GM21423 (cell line): ENCODE results near the gene SERINC5.
"Not testable (repeated sequence)": the region's sequence is repeated elsewhere in the genome, so short reads cannot be mapped to it uniquely, and the experiment has no call there.

ENCODE experiments used
- ATAC-seq: cut with Tn5 transposase; IDR thresholded peaks from one replicate; pipeline ENCODE4 v1.9.1; 2021; ENCODE audit warnings: mild to moderate bottlenecking, moderate library complexity; ENCODE audit not compliant: unreplicated experiment

The SERINC5 gene

GRCh38 chr5:80111376-80111990 is 144.4 kb downstream of the SERINC5 start:
- not testable (repeated sequence) for ATAC-seq

DNA sequence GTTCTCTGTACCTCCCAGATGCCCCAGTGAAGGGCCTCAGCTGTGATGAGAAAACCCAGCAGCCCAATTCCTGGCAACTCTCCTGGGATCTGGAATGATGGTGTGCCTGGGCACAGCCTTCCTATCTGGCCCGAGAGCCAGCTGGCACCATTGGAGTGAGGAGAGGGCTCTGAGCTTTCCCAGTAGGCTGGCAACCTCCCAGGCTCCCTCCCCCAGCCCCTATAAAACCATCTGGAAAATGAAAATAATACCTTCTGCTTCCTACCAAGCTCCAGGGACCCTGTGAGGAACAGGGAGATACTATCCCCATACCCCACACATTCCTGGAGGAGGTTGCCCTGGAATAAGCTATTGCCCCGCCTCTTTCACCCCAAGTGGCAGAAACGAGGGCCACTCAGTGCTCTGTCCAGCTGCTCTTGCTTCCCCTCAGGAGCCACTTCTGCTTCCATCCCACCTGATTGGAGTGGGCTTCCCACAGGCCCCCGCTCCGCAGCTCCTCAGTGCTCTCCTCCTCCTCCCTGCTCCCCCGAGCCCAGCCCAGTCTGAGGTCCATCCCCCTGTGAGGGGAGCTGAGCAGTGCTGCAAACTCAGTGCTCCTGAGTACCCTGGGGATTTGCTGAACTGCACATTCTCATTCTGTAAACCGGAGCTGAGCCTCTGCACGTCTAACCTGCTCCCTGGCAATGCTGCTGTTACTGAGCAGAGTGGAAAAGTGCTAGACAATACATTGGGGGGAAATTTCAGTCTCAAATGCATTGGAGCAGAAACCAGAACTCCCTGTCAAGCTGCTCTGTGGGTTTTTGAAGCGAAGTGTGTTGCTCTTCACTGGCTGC is 146.0 kb downstream of the SERINC5 start:
- ATAC-seq, result peak; percentile 82

GRCh38 chr5:80106916-80107315 is 148.9 kb downstream of the SERINC5 start:
- ATAC-seq, result no peak

DNA sequence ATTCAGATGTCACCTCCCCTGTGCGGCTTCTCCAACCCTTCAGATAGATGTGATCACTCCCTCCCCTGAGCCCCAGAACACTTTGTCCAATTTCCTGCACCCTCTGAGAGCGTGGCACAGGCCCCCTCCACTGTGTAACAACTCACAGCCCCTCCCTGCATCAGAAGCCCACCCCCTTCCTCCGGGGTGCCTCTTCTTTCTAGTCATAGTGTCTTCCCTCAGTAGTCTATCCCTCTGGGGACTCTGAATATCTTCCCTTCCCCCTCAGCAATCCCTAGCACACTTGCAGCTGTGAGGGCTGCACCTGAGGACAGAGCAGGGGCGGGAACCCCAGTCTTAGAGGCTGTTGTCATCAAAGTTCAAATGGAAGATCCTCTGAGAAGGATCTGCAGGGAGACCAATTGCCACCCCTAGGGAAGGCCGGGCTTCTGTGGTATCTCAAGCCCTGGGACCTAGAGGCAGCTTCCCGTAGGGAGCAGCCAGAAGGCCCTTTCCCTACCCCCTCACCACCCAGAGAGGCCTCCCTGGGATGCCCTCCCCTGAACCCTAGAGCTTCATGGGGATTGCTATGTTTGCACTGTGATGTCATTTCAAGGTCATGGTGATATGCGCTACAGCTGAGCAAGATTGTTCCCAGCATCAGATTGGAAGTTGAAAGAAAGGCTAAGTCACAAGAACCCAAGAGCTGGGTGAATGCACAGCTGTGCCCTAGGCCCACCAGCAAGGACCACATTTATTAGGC is 150.0 kb downstream of the SERINC5 start:
- ATAC-seq, result no peak

DNA sequence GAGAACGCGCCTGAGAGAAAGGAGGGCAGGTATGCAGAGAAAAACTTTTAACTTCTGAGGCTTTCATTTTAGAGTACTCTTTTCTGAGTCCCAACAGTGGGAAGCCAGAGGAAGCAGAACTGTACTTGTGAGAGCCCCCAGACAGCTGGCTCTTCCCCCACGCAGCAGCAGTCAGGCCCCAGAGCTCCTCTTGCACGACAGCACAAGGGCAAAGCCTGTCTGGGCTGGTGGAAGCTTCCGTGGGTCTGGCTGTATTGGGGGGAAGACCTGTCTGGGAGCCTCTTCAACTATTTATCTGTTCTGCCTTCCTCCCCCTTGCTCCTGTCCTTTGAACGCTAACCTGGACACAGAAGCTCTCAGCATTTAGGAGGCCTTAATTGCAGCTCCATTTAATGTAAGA is 152.5 kb downstream of the SERINC5 start:
- ATAC-seq, result no peak

- ATAC-seq, result peak; percentile 87
These were observed 153.9 kb downstream of the SERINC5 start for GRCh38 chr5:80101993-80102392.

- ATAC-seq, result no peak
These were observed 158.4 kb downstream of the SERINC5 start for GRCh38 chr5:80097451-80097850.

DNA sequence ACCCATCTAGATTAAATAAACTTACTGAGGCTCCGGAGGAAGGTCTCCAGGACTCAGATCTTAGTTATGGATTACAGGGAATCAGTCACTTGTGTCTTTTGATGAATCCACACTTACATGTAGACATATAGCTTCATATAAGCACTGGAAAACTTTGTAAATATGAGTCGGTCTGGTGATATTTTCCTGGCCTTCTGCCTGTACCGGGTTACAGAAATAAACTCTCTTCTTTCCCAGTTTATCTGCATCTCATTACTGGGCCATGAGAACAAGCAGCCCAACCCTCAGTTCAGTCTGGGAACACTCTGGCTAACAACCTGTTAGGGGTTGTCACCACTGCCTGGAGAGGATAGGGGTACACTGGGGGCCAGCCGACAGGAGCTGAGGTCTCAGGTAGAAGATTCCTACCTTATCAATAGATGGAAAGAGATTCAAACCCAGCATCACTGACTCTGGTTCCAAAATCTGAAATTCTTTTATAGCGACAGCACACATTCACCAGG is 161.6 kb downstream of the SERINC5 start:
- ATAC-seq, result no peak

GRCh38 chr5:80093796-80094195 is 162.1 kb downstream of the SERINC5 start:
- ATAC-seq, result no peak

GRCh38 chr5:80092486-80093107 is 163.3 kb downstream of the SERINC5 start:
- no peak for ATAC-seq

DNA sequence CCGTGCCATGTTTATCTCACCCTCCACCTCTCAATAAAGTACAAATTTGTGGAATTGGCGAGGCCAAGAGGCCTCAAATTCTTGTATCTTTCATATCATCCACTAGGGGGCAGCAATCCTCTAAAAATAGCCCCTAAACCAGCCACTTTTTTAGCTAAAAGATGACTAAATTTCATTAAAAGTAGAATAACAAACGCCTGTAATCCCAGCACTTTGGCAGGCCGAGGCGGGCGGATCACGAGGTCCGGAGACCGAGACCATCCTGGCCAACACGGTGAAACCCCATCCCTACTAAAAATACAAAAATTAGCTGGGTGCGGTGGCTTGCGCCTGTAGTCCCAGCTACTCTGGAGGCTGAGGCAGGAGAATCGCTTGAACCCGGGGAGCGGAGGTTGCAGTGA is 164.1 kb downstream of the SERINC5 start:
- ATAC-seq, result not testable (repeated sequence)

GRCh38 chr5:80090884-80091166 is 165.0 kb downstream of the SERINC5 start:
- no peak for ATAC-seq

DNA sequence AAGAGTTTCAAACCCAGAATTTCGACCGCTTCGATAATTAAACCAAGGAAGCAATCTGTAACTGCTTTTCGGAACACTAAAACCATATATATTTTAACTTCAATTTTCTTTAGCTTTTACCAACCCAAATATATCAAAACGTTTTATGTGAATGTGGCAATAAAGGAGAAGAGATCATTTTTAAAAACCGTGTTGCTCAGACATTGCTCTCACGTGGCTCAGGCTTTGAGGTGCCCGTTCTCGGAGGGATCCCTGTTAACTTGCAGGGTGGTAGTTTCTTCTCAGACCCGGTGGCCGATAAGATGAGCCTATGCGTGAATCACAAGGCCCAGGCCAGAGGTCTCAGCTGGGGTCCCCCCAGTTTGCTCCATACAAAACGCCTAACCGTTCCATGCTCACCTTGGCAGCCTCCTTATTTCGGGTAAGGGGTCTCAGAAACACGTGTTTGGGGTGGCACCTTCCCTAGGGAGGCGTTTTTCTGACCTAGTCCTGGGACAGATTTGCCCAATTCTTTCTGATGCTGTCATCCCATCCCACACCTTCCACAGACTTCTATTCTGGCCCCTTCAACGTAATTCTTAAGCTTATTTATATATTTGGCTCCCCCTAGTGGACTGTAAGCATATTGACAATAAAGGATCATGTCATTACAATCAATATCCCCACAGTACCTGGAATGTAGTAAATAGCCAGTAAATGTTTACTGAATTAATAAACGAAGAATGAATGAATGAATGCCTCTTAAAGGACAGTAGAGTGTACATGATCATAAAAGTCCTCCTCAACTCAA is 172.6 kb downstream of the SERINC5 start:
- ATAC-seq, result peak; percentile 52

DNA sequence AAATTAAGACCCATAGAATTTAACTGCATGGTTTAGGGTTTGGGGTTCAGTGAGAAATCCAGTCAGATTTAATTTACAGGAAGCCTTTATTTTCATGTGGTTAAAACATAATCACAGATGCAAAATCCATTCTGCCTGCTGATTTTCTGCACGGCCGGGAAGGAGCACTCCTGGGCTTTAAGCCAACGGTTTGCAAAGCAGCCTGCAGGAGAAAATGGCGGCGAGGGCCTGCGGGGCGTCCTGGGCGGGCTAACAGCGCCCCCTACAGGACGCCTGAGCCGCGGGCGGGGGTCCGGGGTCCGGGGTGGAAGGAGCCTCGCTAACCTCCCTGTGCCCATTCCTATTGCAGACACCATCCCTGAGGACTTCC is 173.1 kb downstream of the SERINC5 start:
- no peak for ATAC-seq

- no peak for ATAC-seq
These were observed 173.6 kb downstream of the SERINC5 start for GRCh38 chr5:80082281-80082680.

DNA sequence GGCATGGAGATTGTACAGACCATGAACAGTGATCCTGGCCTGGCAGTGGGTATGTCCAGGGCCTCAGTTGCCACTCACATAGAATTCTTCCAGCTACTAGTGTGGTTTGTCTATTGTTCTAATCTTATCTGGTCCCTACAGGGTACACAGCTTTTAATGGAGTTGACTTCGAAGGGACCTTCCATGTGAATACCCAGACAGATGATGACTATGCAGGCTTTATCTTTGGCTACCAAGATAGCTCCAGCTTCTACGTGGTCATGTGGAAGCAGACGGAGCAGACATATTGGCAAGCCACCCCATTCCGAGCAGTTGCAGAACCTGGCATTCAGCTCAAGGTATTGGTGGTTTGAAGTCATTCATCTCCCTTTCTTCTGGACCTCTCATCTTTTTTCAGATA is 176.9 kb downstream of the SERINC5 start:
- ATAC-seq, result no peak

- ATAC-seq, result no peak
These were observed 178.7 kb downstream of the SERINC5 start for GRCh38 chr5:80077051-80077714.

DNA sequence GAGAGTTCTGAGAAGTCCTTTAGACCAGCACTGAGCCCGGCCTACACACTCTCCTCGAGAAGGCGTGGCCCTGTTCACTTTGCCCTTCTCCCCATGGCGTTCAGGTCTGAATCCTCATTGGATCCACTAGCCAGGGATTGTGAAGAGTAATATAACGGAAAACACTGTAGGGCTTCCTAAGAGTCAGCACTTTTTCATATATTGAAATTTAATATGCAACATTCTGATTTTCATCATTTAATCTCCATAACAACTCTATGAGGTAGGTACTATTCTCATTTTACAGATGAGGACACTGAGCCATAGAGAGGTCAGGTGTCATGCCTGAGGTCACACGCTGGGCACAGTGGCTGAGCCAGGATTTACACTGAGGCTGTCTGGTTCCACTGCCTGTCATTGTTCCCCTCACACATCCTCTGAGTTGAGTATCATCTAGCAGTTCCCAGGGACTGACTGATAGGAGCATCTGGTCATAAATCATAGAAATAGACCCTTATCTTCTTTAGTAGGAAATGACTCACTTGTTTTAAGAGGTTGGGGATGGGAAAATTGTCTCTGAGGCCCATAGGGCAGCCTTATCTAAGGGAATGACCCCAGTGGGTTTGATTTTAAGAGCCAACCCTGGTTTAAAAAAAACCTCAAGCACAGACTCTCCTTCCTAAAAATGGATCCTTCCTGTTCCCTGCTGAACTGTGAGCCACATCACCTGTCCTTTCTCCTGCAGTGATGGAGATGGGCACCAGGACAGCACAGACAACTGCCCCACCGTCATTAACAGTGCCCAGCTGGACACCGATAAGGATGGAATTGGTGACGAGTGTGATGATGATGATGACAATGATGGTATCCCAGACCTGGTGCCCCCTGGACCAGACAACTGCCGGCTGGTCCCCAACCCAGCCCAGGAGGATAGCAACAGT is 179.5 kb downstream of the SERINC5 start:
- no peak for ATAC-seq
